GM21367 (cell line): ENCODE data around the gene DYNLRB1.

Source experiments
- ATAC-seq: cut with Tn5 transposase; IDR thresholded peaks from one replicate; pipeline ENCODE4 v1.9.1; 2021; ENCODE audit not compliant: unreplicated experiment

Gene DYNLRB1

DNA sequence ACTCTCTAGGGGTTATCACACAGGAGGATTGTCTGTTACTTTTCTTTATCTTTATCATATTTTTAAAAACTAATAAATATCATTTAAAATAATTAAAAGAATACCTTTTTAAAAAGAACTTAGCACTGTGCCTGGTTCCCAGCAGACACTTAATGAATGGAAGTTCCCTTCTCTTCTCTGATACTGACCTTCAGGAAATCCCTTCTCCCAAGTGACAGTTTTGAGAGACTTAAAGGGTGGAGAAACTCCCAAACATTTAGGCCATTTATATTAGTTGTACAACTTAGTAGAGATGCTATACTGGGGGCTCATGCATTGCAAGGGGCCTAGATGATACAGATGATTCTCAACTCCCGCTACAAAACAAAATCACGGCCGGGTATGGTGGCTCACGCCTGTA lies 60.8 kb downstream of the DYNLRB1 start:
- no peak for ATAC-seq

GRCh38 chr20:34578025-34578424 lies 61.8 kb downstream of the DYNLRB1 start:
- ATAC-seq = no peak

GRCh38 chr20:34578521-34578920 lies 62.3 kb downstream of the DYNLRB1 start:
- no peak for ATAC-seq

DNA sequence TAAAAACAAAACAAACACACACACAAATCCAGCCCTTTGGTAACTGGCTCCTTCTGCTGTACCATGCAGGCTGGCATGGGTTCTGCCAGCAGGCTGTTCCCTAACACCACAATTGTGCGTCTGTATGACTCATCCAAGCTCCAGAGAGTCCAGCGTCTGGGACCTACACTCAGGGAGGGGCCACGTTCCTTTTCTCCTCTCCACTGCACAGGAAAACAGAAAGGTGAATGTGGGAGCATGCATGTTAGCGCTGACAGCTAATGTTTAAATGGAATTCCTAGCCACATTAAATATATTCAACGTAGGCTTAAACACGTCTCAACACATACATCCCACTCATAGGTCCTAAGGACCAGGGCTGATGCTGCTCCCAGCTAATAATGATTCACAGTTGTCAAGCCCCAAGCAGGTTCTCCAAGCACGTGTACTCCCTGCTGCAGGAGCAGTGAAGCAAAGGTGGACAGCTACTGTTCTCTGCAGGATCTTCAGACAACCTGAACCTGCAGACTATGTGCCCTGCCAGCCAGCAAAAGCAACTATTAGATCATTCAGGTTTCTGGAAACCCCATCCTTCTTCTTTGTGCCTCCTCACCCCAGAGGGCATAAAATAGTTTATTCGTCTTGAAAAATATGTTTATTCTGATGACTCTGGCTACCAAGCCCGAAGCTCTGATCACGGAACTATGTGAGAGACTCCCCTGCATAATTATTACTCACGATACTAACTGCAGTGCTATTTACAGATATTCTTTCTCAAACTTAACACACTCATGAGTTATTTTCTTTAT lies 63.2 kb downstream of the DYNLRB1 start:
- no peak for ATAC-seq

DNA sequence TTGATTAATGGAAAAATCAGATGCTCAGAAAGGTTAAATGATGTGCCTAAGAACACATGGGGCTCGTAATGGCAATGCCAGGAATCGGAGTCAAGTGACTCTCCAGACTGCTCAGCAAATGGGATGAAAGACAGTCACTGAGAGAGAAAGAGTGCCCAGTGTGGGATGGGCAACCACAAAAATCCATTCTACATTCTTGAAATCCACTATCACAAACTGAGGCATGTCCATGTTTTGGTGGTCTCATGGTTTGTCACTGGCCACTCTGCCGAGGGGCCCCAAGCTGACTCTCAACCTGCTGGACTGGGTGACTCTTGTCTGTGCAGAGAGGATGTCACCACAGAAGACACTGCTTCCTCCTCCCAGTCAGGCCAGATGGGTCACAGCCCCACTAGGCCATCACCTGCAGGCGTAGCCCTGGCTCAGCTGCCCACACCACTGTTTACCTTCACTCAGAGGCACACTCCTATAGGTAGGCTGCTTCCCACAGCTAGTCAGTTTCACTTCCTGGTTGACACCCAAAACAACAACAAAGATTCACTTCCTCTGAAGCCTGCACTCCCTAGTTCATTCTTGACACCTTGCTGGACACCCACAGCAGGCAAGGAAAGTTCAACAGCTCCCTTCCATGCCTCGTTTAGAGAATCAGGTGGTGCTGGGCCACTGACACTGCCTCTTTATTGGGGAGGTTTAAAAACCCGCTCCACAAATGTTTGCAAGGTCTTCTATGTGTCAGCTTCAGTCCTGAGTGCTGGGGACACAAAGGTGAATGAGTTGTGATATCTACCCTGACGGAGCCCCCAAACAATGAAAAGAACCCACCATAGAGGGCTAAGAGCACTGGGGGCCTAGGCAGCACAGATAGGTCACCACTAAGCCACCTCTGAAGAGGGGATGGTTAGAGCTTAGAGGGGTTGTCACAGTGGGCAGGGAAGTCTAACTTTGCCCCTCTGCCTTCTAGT lies 64.0 kb downstream of the DYNLRB1 start:
- ATAC-seq = peak; percentile 60

- ATAC-seq = no peak
These were observed 65.3 kb downstream of the DYNLRB1 start for GRCh38 chr20:34581341-34582184.

- no peak for ATAC-seq
These were observed 66.0 kb downstream of the DYNLRB1 start for GRCh38 chr20:34582221-34582620.

DNA sequence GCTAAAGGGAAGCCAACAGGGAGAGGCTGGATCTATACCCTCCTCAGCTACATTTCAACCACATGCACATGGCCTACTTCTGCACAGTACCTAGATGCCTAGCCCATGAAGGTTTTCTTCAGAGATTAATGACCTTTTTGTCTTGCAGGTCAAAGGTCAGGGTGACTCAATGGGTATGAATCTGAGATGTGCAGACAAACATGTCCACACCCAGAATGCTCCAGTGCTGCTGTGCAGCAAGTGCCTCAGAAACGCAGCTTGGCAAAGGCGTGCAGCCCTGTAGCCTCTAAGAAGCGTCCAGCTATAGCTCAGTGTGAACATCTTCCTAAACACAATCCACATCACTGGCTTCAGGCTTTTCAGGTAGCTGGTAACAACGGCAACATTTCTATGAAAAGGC lies 66.7 kb downstream of the DYNLRB1 start:
- no peak for ATAC-seq

DNA sequence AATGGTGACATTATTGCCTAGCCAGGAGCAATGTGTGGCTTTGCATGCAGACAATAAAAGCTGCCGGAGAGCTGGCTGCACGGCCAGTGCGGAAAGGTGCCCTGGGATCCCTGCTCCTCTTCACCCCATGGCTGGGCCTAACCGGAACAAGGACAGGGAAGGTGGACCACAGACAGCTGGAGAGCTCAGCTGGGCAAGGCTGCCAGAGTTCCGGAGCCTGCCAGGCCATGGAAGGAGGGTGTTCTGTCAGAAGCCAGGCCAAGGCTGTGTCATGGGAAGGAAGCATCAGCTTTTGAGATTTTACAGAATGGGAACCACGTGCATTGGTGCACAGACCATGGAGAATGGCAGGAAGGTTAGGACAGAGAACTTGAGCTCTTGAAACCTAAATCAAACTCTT lies 67.3 kb downstream of the DYNLRB1 start:
- no peak for ATAC-seq

DNA sequence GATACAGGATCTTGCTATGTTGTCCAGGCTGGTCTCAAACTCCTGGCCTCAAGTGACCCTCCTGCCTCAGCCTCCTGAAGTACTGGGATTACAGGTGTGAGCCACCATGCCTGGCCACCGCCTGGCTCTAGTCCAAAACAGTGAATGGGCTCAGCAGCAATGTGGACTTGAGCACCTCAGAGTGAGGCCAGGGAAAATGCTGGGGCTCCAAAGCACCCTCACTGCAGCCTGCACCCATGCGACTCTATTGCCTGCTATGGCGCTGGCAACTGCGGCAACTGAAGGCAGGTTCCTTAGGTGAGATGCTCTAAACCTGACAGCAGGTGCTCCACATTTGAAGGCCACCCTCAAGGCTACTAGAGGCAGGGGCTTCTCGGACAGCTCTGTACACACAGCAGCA lies 68.8 kb downstream of the DYNLRB1 start:
- ATAC-seq = no peak

DNA sequence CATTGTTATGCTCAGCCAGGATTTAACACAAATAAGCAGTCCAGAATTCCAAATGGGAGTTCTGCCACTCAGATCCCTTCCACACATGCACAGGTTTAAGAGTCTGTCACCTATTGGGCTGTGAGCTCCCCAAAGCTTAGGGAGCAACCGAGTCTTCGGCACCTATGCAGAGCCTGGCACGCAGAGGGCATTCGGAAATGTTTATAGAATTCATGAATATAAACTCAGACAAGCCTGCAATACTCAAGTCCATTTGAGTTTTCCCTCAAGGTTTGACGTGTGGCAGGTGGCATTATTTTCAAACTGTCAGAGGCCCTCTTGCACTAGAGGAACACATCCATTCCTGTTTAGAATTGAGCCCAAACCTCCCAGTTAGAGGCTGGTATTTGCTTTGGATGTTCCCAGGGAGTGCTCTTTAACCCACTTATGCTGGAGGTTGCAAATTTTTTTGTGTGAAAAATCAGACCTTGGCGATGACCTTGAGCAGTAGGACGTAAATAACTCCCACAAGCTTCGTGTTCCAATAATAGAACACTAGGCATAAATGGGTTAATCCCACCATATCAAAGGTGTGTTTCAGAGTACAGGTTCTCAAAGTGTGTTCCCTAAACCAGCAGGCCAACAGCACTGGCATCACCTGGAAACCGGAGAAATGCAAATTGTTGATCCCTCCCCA lies 70.4 kb downstream of the DYNLRB1 start:
- no peak for ATAC-seq
